Measurements from ENCODE around the gene TTPAL. TPM values are rescaled to one million over a fixed set of nuclear protein-coding genes. Genes with fewer than 3 reads are reported as not detected.

TTPAL gene
- total and polyA plus RNA-seq, 3 experiments from 2014 or later: 15.9 to 31.6 (median 29.3) TPM

DNA sequence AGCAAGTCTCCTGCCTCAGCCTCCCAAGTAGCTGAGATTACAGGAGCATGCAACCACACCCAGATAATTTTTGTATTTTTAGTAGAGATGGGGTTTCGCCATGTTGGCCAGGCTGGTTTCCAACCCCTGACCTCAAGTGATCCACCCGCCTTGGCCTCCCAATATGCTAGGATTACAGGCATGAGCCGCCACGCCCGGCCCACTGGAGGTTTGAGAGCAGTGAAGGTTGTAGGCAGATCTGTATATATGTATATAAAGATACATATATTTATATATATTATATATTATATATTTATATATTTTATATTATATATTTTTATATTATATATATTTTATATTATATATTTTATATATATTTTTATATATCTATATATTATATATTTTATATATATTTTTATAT is 38.2 kb upstream of the TTPAL start:
- Mint-ChIP-seq H3K36me3 (no peaks in the 10 kb centered on the region), H3K27ac (no peak overlapping the region), H3K9me3 (no peaks in the 10 kb centered on the region), H3K27me3 (peaks cover 2 to 32% of the 10 kb centered on the region in 2 donors), H3K4me3 (no peak overlapping the region), H3K4me1 (no peaks in the 10 kb centered on the region)
- H3K4me3 ChIP-seq (ENCODE audit: low read length): no peak overlapping the region
- ChIA-PET POLR2A (no interaction called here), CTCF (no interaction called here)
- no peak overlapping the region for H3K27ac ChIP-seq (ENCODE audit: low read depth, low read length)
- no peaks in the 10 kb centered on the region for H3K27me3 ChIP-seq (ENCODE audit: insufficient read depth, low read length, poor library complexity, severe bottlenecking)
- H3K36me3 ChIP-seq (ENCODE audit: insufficient read depth, low read length): no peaks in the 10 kb centered on the region
- DNase-seq: no peak
- no peaks in the 10 kb centered on the region for H3K9me3 ChIP-seq (ENCODE audit: low read length)
- H3K4me1 ChIP-seq (ENCODE audit: insufficient read depth, low read length): no peaks in the 10 kb centered on the region

DNA sequence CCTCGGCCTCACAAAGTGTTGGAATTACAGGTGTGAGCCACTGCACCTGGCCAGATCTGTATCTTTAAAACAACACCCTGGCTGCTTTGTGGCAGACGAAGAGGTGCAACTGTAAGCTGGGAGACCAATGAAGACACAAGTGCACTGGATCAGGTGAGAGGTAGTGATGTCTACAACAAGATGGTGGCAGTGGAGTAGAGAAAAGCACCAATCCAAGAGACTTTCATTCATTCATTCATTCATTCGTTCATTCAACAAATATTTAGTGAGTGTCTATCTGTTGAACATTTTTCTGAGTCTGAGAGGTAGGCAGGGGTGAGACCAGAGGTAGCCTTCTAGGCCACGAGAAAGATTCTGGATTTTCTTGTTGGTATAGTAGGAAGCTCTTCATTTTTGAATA is 36.9 kb upstream of the TTPAL start:
- Histone ChIP-seq H3K4me1 (ENCODE audit: insufficient read depth, low read length) (no peaks in the 10 kb centered on the region), H3K27ac (ENCODE audit: low read depth, low read length) (no peak overlapping the region), H3K36me3 (ENCODE audit: insufficient read depth, low read length) (no peaks in the 10 kb centered on the region), H3K4me3 (ENCODE audit: low read length) (no peak overlapping the region), H3K9me3 (ENCODE audit: low read length) (no peaks in the 10 kb centered on the region), H3K27me3 (ENCODE audit: insufficient read depth, low read length, poor library complexity, severe bottlenecking) (no peaks in the 10 kb centered on the region)
- DNase-seq: no peak
- ChIA-PET POLR2A (no interaction called here), CTCF (no interaction called here)
- Mint-ChIP-seq H3K27me3 (peaks cover 4 to 41% of the 10 kb centered on the region in 2 donors), H3K4me3 (no peak overlapping the region), H3K27ac (no peak overlapping the region), H3K9me3 (no peaks in the 10 kb centered on the region), H3K36me3 (no peaks in the 10 kb centered on the region), H3K4me1 (no peaks in the 10 kb centered on the region)

DNA sequence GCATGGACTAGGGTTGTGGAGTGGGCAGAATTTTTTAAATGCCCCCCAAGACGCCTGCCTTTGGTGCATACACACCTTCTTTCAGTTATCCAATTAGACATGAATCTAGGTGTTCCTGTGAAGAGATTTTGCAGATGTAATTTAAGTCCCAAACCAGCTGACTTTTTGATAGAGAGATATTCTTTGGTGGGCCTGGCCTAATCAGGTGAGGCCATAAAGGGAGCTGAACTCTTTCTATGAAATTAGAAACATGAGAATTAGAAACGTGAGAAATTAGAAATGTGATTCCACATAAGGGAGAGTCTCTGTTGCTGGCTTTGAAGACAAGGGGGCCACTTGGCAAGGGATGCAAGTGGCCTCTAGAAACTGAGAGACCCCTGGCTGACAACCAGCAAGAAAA is 36.4 kb upstream of the TTPAL start:
- no peak for DNase-seq
- peaks cover 4 to 38% of the 10 kb centered on the region in 2 donors for H3K27me3 Mint-ChIP-seq
- H3K4me1 Mint-ChIP-seq: no peaks in the 10 kb centered on the region
- no peak overlapping the region for H3K27ac ChIP-seq (ENCODE audit: low read depth, low read length)
- H3K9me3 Mint-ChIP-seq: no peaks in the 10 kb centered on the region
- H3K36me3 Mint-ChIP-seq: no peaks in the 10 kb centered on the region
- H3K27ac Mint-ChIP-seq: no peak overlapping the region
- no peak overlapping the region for H3K4me3 Mint-ChIP-seq
- no peaks in the 10 kb centered on the region for H3K9me3 ChIP-seq (ENCODE audit: low read length)
- no peaks in the 10 kb centered on the region for H3K27me3 ChIP-seq (ENCODE audit: insufficient read depth, low read length, poor library complexity, severe bottlenecking)
- no peaks in the 10 kb centered on the region for H3K4me1 ChIP-seq (ENCODE audit: insufficient read depth, low read length)
- no peak overlapping the region for H3K4me3 ChIP-seq (ENCODE audit: low read length)
- ChIA-PET POLR2A (no interaction called here), CTCF (no interaction called here)
- no peaks in the 10 kb centered on the region for H3K36me3 ChIP-seq (ENCODE audit: insufficient read depth, low read length)

DNA sequence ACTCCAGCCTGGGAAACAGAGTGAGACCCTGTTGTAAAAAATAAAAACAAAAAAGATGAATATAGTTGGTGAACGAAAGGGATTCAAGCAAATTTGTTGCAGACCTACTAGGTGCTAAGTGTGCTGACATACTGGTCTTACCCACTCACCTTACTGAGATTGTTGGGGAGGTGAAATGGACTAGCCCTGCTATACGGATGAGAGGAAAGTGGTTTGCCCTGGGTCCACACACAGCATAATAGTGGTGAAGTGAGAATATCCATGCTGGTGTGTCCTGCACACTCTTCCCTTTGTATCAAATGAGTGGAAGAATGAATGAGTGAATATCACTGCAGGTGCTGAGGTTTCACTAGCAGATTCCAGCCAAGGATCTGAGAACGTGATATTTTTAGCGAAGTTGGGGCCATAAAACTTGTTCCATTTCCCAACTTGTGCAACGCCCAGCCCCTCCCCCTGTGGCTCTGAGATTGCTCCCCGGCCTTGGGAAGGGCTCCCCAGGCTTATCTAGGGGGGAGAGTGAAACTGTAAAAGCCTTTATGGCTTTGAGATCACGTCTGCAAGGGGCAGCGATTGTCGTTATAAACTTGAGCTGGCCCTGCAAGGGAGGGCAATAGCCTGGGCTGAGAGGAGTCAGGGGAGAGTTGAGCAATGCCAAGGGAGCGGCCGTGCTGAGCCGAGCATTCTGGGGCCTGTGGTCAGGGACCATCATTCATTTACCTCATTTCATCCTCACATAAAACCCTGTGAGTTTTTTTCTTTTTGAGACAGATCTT is 33.2 kb upstream of the TTPAL start:
- no peaks in the 10 kb centered on the region for H3K9me3 ChIP-seq (ENCODE audit: low read length)
- Mint-ChIP-seq H3K4me1 (no peaks in the 10 kb centered on the region), H3K27me3 (peaks cover 4 to 38% of the 10 kb centered on the region in 2 donors), H3K9me3 (no peaks in the 10 kb centered on the region), H3K27ac (peak overlapping the region in 1 of 8 donors; percentile 61), H3K36me3 (no peaks in the 10 kb centered on the region), H3K4me3 (no peak overlapping the region)
- DNase-seq: no peak
- H3K4me1 ChIP-seq (ENCODE audit: insufficient read depth, low read length): no peaks in the 10 kb centered on the region
- no peak overlapping the region for H3K27ac ChIP-seq (ENCODE audit: low read depth, low read length)
- no peaks in the 10 kb centered on the region for H3K36me3 ChIP-seq (ENCODE audit: insufficient read depth, low read length)
- POLR2A ChIA-PET: no interaction called here
- CTCF ChIA-PET: no interaction called here
- H3K27me3 ChIP-seq (ENCODE audit: insufficient read depth, low read length, poor library complexity, severe bottlenecking): no peaks in the 10 kb centered on the region
- H3K4me3 ChIP-seq (ENCODE audit: low read length): no peak overlapping the region

- Histone ChIP-seq H3K27ac (ENCODE audit: low read depth, low read length) (no peak overlapping the region), H3K4me3 (ENCODE audit: low read length) (no peak overlapping the region), H3K27me3 (ENCODE audit: insufficient read depth, low read length, poor library complexity, severe bottlenecking) (no peaks in the 10 kb centered on the region), H3K36me3 (ENCODE audit: insufficient read depth, low read length) (no peaks in the 10 kb centered on the region), H3K9me3 (ENCODE audit: low read length) (no peaks in the 10 kb centered on the region), H3K4me1 (ENCODE audit: insufficient read depth, low read length) (no peaks in the 10 kb centered on the region)
- H3K27ac Mint-ChIP-seq: no peak overlapping the region
- DNase-seq: no peak
- POLR2A ChIA-PET: no interaction called here
- H3K4me3 Mint-ChIP-seq: no peak overlapping the region
- H3K4me1 Mint-ChIP-seq: no peaks in the 10 kb centered on the region
- CTCF ChIA-PET: no interaction called here
- H3K9me3 Mint-ChIP-seq: no peaks in the 10 kb centered on the region
- peaks cover 9 to 32% of the 10 kb centered on the region in 2 donors for H3K27me3 Mint-ChIP-seq
- no peaks in the 10 kb centered on the region for H3K36me3 Mint-ChIP-seq
Observed at GRCh38 chr20:44445742-44446710, 29.6 kb upstream of the TTPAL start.

- ChIA-PET CTCF (no interaction called here), POLR2A (no interaction called here)
- Histone ChIP-seq H3K4me1 (ENCODE audit: insufficient read depth, low read length) (no peaks in the 10 kb centered on the region), H3K9me3 (ENCODE audit: low read length) (no peaks in the 10 kb centered on the region), H3K27me3 (ENCODE audit: insufficient read depth, low read length, poor library complexity, severe bottlenecking) (no peaks in the 10 kb centered on the region), H3K36me3 (ENCODE audit: insufficient read depth, low read length) (no peaks in the 10 kb centered on the region), H3K4me3 (ENCODE audit: low read length) (no peak overlapping the region), H3K27ac (ENCODE audit: low read depth, low read length) (no peak overlapping the region)
- Mint-ChIP-seq H3K27ac (peak overlapping the region in 1 of 8 donors; percentile 89), H3K4me3 (no peak overlapping the region), H3K36me3 (no peaks in the 10 kb centered on the region), H3K9me3 (no peaks in the 10 kb centered on the region), H3K27me3 (peaks cover 8 to 23% of the 10 kb centered on the region in 2 donors), H3K4me1 (no peaks in the 10 kb centered on the region)
- no peak for DNase-seq
Observed at GRCh38 chr20:44447827-44448419, 27.8 kb upstream of the TTPAL start.

DNA sequence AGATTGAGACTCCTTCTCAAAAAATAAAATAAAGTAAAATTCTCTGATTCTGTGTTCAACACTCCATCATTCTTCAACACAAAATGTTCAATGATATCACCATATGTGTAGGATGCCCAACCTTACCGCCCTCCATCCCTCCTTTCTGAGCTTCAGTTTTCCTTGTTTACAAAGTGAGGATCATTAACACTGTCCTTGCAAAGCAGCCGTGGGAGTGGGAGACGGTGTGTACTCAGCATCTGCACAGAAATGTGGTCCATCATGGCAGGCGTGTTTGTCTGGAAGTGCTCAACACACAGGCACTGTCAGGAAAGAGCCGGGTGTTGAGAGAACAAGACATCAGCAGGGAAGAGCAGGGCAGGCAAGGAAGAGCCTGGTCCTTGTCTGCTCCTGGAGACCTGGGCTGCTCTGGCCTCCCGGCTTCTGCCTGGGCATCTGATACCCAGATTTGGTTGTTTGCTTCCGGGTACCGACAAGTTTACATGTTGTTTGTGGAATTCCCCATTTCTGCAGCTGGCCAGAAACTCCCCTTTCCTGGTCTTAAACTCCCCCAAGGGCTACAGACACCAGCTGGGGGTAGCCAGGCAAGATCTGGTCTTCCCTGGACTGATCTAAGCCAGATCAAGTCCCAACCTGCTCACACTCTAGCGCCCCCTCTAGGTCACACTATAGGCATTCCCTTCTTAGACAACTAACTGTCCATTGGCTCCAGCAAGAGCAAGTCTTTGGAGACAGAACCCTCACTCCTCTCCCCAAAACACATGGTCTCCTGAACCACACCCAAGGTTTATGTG is 26.7 kb upstream of the TTPAL start:
- no peaks in the 10 kb centered on the region for H3K9me3 Mint-ChIP-seq
- Histone ChIP-seq H3K27me3 (ENCODE audit: insufficient read depth, low read length, poor library complexity, severe bottlenecking) (no peaks in the 10 kb centered on the region), H3K27ac (ENCODE audit: low read depth, low read length) (no peak overlapping the region), H3K9me3 (ENCODE audit: low read length) (no peaks in the 10 kb centered on the region), H3K36me3 (ENCODE audit: insufficient read depth, low read length) (no peaks in the 10 kb centered on the region), H3K4me3 (ENCODE audit: low read length) (no peak overlapping the region), H3K4me1 (ENCODE audit: insufficient read depth, low read length) (no peaks in the 10 kb centered on the region)
- no peak overlapping the region for H3K4me3 Mint-ChIP-seq
- no peak for DNase-seq
- no peaks in the 10 kb centered on the region for H3K4me1 Mint-ChIP-seq
- H3K27ac Mint-ChIP-seq: peak overlapping the region in 1 of 8 donors; percentile 89
- ChIA-PET POLR2A (no interaction called here), CTCF (no interaction called here)
- H3K27me3 Mint-ChIP-seq: peaks cover 8 to 23% of the 10 kb centered on the region in 2 donors
- no peaks in the 10 kb centered on the region for H3K36me3 Mint-ChIP-seq
